Loucy (cell line): ENCODE measurements around the gene SLAMF1.
A peak's percentile ranks its signal among the peaks of the same experiment; 100 is the strongest.

Source experiments
- H2AFZ ChIP-seq: fragments of 200-600 bp; sonication (generic); 2 replicates; pipeline ENCODE4 v1.6.0; 2016; ENCODE audit warnings: antibody characterized with exemption, mild to moderate bottlenecking, low read length, moderate library complexity
- H3F3A ChIP-seq: fragments of 200-600 bp; 2 replicates; pipeline ENCODE4 v1.6.0; 2016; ENCODE audit warnings: antibody characterized with exemption, low read depth, mild to moderate bottlenecking
- H3K27me3 ChIP-seq: fragments of 200-600 bp; sonication (generic); 2 replicates; pipeline ENCODE4 v1.6.1; 2014; ENCODE audit warnings: low read length, mild to moderate bottlenecking; ENCODE audit not compliant: insufficient read depth, poor library complexity, severe bottlenecking
- H3K36me3 ChIP-seq: fragments of 200-600 bp; sonication (generic); 2 replicates; pipeline ENCODE4 v1.6.1; 2016; ENCODE audit warnings: low read length; ENCODE audit not compliant: insufficient read depth
- H3K4me1 ChIP-seq: fragments of 200-600 bp; sonication (generic); 2 replicates; pipeline ENCODE4 v1.5.1; 2014; ENCODE audit warnings: low read length, mild to moderate bottlenecking; ENCODE audit not compliant: insufficient read depth, poor library complexity, severe bottlenecking
- H3K4me2 ChIP-seq: fragments of 200-600 bp; sonication (generic); 2 replicates; pipeline ENCODE4 v1.6.0; 2014; ENCODE audit warnings: antibody characterized with exemption, low read length, low read depth, mild to moderate bottlenecking; ENCODE audit not compliant: poor library complexity, severe bottlenecking
- H3K4me3 ChIP-seq: fragments of 200-600 bp; sonication (generic); 2 replicates; pipeline ENCODE4 v1.5.1; 2014; ENCODE audit warnings: low read length, mild to moderate bottlenecking, mixed read lengths; ENCODE audit not compliant: poor library complexity, severe bottlenecking
- H3K79me2 ChIP-seq: fragments of 200-600 bp; sonication (generic); 2 replicates; pipeline ENCODE4 v1.6.1; 2014; ENCODE audit warnings: low read length; ENCODE audit not compliant: insufficient read depth
- H3K9ac ChIP-seq: fragments of 200-600 bp; sonication (generic); 2 replicates; pipeline ENCODE4 v1.6.0; 2014; ENCODE audit warnings: mild to moderate bottlenecking, low read depth, low read length, moderate library complexity; ENCODE audit not compliant: poor library complexity, severe bottlenecking
- H3K9me2 ChIP-seq: fragments of 200-600 bp; sonication (generic); replicated peaks from 2 replicates; pipeline ENCODE4 v1.6.1; 2016; ENCODE audit warnings: low read depth, low read length, mixed read lengths
- H3K9me3 ChIP-seq: fragments of 200-600 bp; sonication (generic); 2 replicates; pipeline ENCODE4 v1.6.1; 2014; ENCODE audit warnings: mild to moderate bottlenecking, antibody characterized with exemption, low read length, low read depth; ENCODE audit not compliant: insufficient read depth
- H4K20me1 ChIP-seq: fragments of 200-600 bp; sonication (generic); 2 replicates; pipeline ENCODE4 v1.6.0; 2014; ENCODE audit warnings: antibody characterized with exemption, low read length, mild to moderate bottlenecking; ENCODE audit not compliant: insufficient read depth, poor library complexity, severe bottlenecking
- CTCF ChIP-seq: fragments of 200-600 bp; sonication (generic); conservative IDR thresholded peaks from 2 replicates; pipeline ENCODE4 v1.5.1; 2014; ENCODE audit warnings: mild to moderate bottlenecking, antibody characterized with exemption, low read length
- EZH2phosphoT487 ChIP-seq: fragments of 200-600 bp; IDR thresholded peaks from 2 replicates; pipeline ENCODE4 v1.6.1; 2018; ENCODE audit warnings: antibody characterized with exemption, mild to moderate bottlenecking, moderate library complexity, borderline replicate concordance

Gene SLAMF1

GRCh38 chr1:160605792-160606479 lies 40.9 kb downstream of the SLAMF1 start:
- Histone ChIP-seq H2AFZ (no peak overlapping the region), H3F3A (no peaks in the 10 kb centered on the region), H3K4me2 (no peak overlapping the region), H3K9me3 (peaks cover 14% of the 10 kb centered on the region; the same call in 1 of the 2 replicates), H3K9me2 (no peaks in the 10 kb centered on the region), H3K36me3 (no peaks in the 10 kb centered on the region), H4K20me1 (no peaks in the 10 kb centered on the region), H3K4me3 (no peak overlapping the region), H3K9ac (peak overlapping the region; percentile 5), H3K27me3 (no peaks in the 10 kb centered on the region), H3K4me1 (no peaks in the 10 kb centered on the region), H3K79me2 (no peaks in the 10 kb centered on the region)
- TF ChIP-seq CTCF (peak; percentile 20; the same call in 1 of the 2 replicates), EZH2phosphoT487 (no peak)

GRCh38 chr1:160605205-160605604 lies 41.6 kb downstream of the SLAMF1 start:
- Histone ChIP-seq H3F3A (no peaks in the 10 kb centered on the region), H3K4me1 (no peaks in the 10 kb centered on the region), H3K9me3 (peaks cover 16% of the 10 kb centered on the region; the same call in 1 of the 2 replicates), H3K36me3 (no peaks in the 10 kb centered on the region), H3K4me2 (no peak overlapping the region), H2AFZ (no peak overlapping the region), H3K9ac (no peak overlapping the region), H4K20me1 (no peaks in the 10 kb centered on the region), H3K79me2 (no peaks in the 10 kb centered on the region), H3K9me2 (no peaks in the 10 kb centered on the region), H3K4me3 (no peak overlapping the region), H3K27me3 (no peaks in the 10 kb centered on the region)
- TF ChIP-seq CTCF = no peak
- no peak for TF ChIP-seq EZH2phosphoT487

GRCh38 chr1:160597705-160598104 lies 49.1 kb downstream of the SLAMF1 start:
- Histone ChIP-seq H3K36me3 (no peaks in the 10 kb centered on the region), H3K79me2 (no peaks in the 10 kb centered on the region), H3K4me2 (no peak overlapping the region), H2AFZ (no peak overlapping the region), H3K9me3 (peaks cover 11% of the 10 kb centered on the region; the same call in 1 of the 2 replicates), H3K9ac (no peak overlapping the region), H3F3A (no peaks in the 10 kb centered on the region), H3K27me3 (no peaks in the 10 kb centered on the region), H3K9me2 (no peaks in the 10 kb centered on the region), H3K4me3 (no peak overlapping the region), H4K20me1 (no peaks in the 10 kb centered on the region), H3K4me1 (no peaks in the 10 kb centered on the region)
- no peak for TF ChIP-seq CTCF
- no peak for TF ChIP-seq EZH2phosphoT487
